ENCODE data around the gene ANKRD33B. TPM values are rescaled to one million over a fixed set of nuclear protein-coding genes. Genes with fewer than 3 reads are reported as not detected.

Gene ANKRD33B
- total RNA-seq, 1 experiment from 2014 or later: 25.3 TPM

DNA sequence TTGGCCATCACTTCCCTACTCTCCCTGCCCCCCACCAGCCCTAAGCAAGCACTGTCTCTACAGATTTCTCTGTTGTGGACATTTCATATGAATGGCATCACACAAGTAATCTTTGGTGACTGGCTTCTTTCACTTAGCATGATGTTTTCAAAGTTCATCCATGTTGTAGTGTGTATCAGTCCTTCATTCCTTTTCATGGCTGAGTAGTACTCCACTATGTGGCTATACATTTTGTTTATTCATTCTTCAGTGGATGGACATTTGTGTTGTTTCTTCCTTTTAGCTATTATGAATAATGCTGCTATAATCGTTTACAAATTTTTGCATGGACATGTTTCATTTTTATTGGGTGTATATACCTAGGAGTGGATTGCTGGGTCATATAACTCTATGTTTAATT lies 113.1 kb downstream of the ANKRD33B start:
- peaks cover 9% of the 10 kb centered on the region for H3K27me3 Mint-ChIP-seq (ENCODE audit: insufficient read depth, unreplicated experiment)
- peaks cover 34% of the 10 kb centered on the region for H3K36me3 Mint-ChIP-seq (ENCODE audit: insufficient read depth, unreplicated experiment)
- Histone ChIP-seq H3K36me3 (ENCODE audit: control insufficient read depth, insufficient read depth, low read length) (peaks cover 2% of the 10 kb centered on the region; the same call in 1 of the 2 replicates), H3K27me3 (replicated peaks; ENCODE audit: control insufficient read depth, insufficient read depth, low read length) (no peaks in the 10 kb centered on the region), H3K4me3 (ENCODE audit: low read depth, low read length) (no peak overlapping the region), H3K4me1 (0 out of 2 replicates have a peak, but pooled peaks cover 2% of the 10 kb centered on the region), H3K9me3 (no peaks in the 10 kb centered on the region)
- ChIA-PET POLR2A (no interaction called here), CTCF (no interaction called here)
- no peak overlapping the region for H3K4me3 Mint-ChIP-seq (ENCODE audit: unreplicated experiment)
- DNase-seq: no peak
- no TSS peak for BruUV-seq (replicated peaks)
- H3K9me3 Mint-ChIP-seq (ENCODE audit: unreplicated experiment): no peaks in the 10 kb centered on the region
- TF ChIP-seq, protein P1, sequence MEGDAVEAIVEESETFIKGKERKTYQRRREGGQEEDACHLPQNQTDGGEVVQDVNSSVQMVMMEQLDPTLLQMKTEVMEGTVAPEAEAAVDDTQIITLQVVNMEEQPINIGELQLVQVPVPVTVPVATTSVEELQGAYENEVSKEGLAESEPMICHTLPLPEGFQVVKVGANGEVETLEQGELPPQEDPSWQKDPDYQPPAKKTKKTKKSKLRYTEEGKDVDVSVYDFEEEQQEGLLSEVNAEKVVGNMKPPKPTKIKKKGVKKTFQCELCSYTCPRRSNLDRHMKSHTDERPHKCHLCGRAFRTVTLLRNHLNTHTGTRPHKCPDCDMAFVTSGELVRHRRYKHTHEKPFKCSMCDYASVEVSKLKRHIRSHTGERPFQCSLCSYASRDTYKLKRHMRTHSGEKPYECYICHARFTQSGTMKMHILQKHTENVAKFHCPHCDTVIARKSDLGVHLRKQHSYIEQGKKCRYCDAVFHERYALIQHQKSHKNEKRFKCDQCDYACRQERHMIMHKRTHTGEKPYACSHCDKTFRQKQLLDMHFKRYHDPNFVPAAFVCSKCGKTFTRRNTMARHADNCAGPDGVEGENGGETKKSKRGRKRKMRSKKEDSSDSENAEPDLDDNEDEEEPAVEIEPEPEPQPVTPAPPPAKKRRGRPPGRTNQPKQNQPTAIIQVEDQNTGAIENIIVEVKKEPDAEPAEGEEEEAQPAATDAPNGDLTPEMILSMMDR (IDR thresholded peaks at IDR 0.05; ENCODE audit: insufficient read depth in 1 of 2, low read depth in 1 of 2, low read length in 1 of 2, severe bottlenecking in 1 of 2, unreplicated experiment in 1 of 2): no peak
- H3K27ac Mint-ChIP-seq (ENCODE audit: unreplicated experiment): no peak overlapping the region
- intact Hi-C loops (cut with micrococcal nuclease; ENCODE audit: unreplicated experiment): no loop called here
- H3K4me1 Mint-ChIP-seq (ENCODE audit: low read depth, unreplicated experiment): no peaks in the 10 kb centered on the region

DNA sequence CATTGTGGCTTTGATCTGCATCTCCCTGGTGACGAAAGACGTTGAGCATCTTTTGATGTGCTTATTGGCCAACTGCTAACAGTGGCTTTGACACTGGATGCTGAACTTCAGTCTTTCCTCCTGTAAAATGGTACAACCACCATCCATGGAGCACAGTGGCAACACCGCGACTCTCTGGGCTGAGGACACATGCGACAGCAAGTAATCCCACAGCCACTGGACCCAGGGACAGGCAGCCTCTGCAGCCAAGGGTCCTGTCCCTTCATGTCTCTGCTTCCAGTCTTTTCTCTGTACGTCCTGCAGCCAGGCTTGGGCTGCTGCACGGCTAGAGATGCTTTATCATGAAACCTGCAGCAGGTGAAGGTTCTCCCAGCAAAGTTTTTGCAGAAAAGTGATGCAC lies 113.7 kb downstream of the ANKRD33B start:
- Histone ChIP-seq H3K27me3 (replicated peaks; ENCODE audit: control insufficient read depth, insufficient read depth, low read length) (no peaks in the 10 kb centered on the region), H3K4me1 (no peaks in the 10 kb centered on the region), H3K9me3 (no peaks in the 10 kb centered on the region), H3K36me3 (ENCODE audit: control insufficient read depth, insufficient read depth, low read length) (peaks cover 2% of the 10 kb centered on the region; the same call in 1 of the 2 replicates), H3K4me3 (ENCODE audit: low read depth, low read length) (no peak overlapping the region)
- no peak for DNase-seq
- intact Hi-C loops (cut with micrococcal nuclease; ENCODE audit: unreplicated experiment): no loop called here
- ChIA-PET POLR2A (no interaction called here), CTCF (no interaction called here)
- TF ChIP-seq, protein P1 (IDR thresholded peaks at IDR 0.05; ENCODE audit: insufficient read depth in 1 of 2, low read depth in 1 of 2, low read length in 1 of 2, severe bottlenecking in 1 of 2, unreplicated experiment in 1 of 2): no peak
- BruUV-seq (replicated peaks): no TSS peak
- Mint-ChIP-seq H3K4me1 (ENCODE audit: low read depth, unreplicated experiment) (no peaks in the 10 kb centered on the region), H3K9me3 (ENCODE audit: unreplicated experiment) (no peaks in the 10 kb centered on the region), H3K27ac (ENCODE audit: unreplicated experiment) (no peak overlapping the region), H3K27me3 (ENCODE audit: insufficient read depth, unreplicated experiment) (peaks cover 9% of the 10 kb centered on the region), H3K36me3 (ENCODE audit: insufficient read depth, unreplicated experiment) (peaks cover 37% of the 10 kb centered on the region), H3K4me3 (ENCODE audit: unreplicated experiment) (no peak overlapping the region)

DNA sequence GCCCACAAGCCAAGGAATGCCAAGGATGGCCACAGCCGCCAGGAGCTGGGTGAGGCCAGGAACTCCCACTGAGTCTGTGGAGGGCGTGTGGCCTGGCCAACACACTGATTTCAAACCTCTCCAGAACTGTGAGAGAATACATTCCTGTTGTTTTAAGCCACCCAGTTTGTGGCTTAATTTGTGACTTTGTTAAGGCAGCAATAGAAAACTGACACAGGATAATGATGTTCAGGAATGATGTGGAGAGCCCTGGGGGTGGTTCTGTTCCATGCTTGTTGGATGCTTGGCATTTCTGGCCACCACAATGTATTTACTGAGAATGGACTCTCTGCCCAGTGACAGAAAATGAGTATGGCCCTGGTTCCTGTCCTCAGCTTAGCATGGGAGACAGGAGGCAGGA lies 114.4 kb downstream of the ANKRD33B start:
- intact Hi-C loops (cut with micrococcal nuclease; ENCODE audit: unreplicated experiment): no loop called here
- DNase-seq: no peak
- H3K27me3 ChIP-seq (replicated peaks; ENCODE audit: control insufficient read depth, insufficient read depth, low read length): no peaks in the 10 kb centered on the region
- peaks cover 9% of the 10 kb centered on the region for H3K27me3 Mint-ChIP-seq (ENCODE audit: insufficient read depth, unreplicated experiment)
- H3K4me3 ChIP-seq (ENCODE audit: low read depth, low read length): no peak overlapping the region
- no peaks in the 10 kb centered on the region for H3K9me3 ChIP-seq
- TF ChIP-seq, protein P1 (IDR thresholded peaks at IDR 0.05; ENCODE audit: insufficient read depth in 1 of 2, low read depth in 1 of 2, low read length in 1 of 2, severe bottlenecking in 1 of 2, unreplicated experiment in 1 of 2): no peak
- H3K36me3 Mint-ChIP-seq (ENCODE audit: insufficient read depth, unreplicated experiment): peaks cover 37% of the 10 kb centered on the region
- ChIA-PET POLR2A (no interaction called here), CTCF (no interaction called here)
- no peaks in the 10 kb centered on the region for H3K4me1 ChIP-seq
- no peak overlapping the region for H3K27ac Mint-ChIP-seq (ENCODE audit: unreplicated experiment)
- no peak overlapping the region for H3K4me3 Mint-ChIP-seq (ENCODE audit: unreplicated experiment)
- H3K9me3 Mint-ChIP-seq (ENCODE audit: unreplicated experiment): no peaks in the 10 kb centered on the region
- BruUV-seq (replicated peaks): no TSS peak
- no peaks in the 10 kb centered on the region for H3K4me1 Mint-ChIP-seq (ENCODE audit: low read depth, unreplicated experiment)
- peaks cover 2% of the 10 kb centered on the region; the same call in 1 of the 2 replicates for H3K36me3 ChIP-seq (ENCODE audit: control insufficient read depth, insufficient read depth, low read length)
